GM19238 (cell line): ENCODE measurements around the gene PTPRT.

Experiments used
- DNase-seq: peaks from one replicate; pipeline ENCODE4 v3.0.0; 2011; ENCODE audit warnings: low spot score; ENCODE audit not compliant: insufficient read length

Gene PTPRT

GRCh38 chr20:42572320-42573016 is 617.2 kb downstream of the PTPRT start:
- no peak for DNase-seq

GRCh38 chr20:42567409-42567808 is 622.3 kb downstream of the PTPRT start:
- DNase-seq, result no peak

- no peak for DNase-seq
These were observed 624.3 kb downstream of the PTPRT start for GRCh38 chr20:42565235-42565995.

- DNase-seq, result no peak
These were observed 630.0 kb downstream of the PTPRT start for GRCh38 chr20:42559665-42560064.

GRCh38 chr20:42556575-42556974 is 633.1 kb downstream of the PTPRT start:
- no peak for DNase-seq

- peak; percentile 5 for DNase-seq
These were observed 636.3 kb downstream of the PTPRT start for GRCh38 chr20:42553374-42553773.

GRCh38 chr20:42549496-42549895 is 640.2 kb downstream of the PTPRT start:
- no peak for DNase-seq

- DNase-seq, result no peak
These were observed 644.8 kb downstream of the PTPRT start for GRCh38 chr20:42544926-42545325.

- DNase-seq, result no peak
These were observed 656.9 kb downstream of the PTPRT start for GRCh38 chr20:42532831-42533230.

GRCh38 chr20:42531508-42531961 is 658.2 kb downstream of the PTPRT start:
- no peak for DNase-seq

GRCh38 chr20:42530855-42531448 is 658.8 kb downstream of the PTPRT start:
- peak; percentile 15 for DNase-seq

GRCh38 chr20:42530191-42530590 is 659.5 kb downstream of the PTPRT start:
- no peak for DNase-seq

GRCh38 chr20:42524058-42524457 is 665.6 kb downstream of the PTPRT start:
- DNase-seq, result no peak

GRCh38 chr20:42516692-42517091 is 673.0 kb downstream of the PTPRT start:
- DNase-seq, result no peak

- DNase-seq, result no peak
These were observed 679.0 kb downstream of the PTPRT start for GRCh38 chr20:42510686-42511085.

- no peak for DNase-seq
These were observed 681.8 kb downstream of the PTPRT start for GRCh38 chr20:42507874-42508273.

GRCh38 chr20:42506397-42506796 is 683.3 kb downstream of the PTPRT start:
- DNase-seq, result no peak

- no peak for DNase-seq
These were observed 687.1 kb downstream of the PTPRT start for GRCh38 chr20:42502591-42502990.

- DNase-seq, result no peak
These were observed 693.1 kb downstream of the PTPRT start for GRCh38 chr20:42496595-42496994.

GRCh38 chr20:42494290-42494689 is 695.4 kb downstream of the PTPRT start:
- no peak for DNase-seq

- no peak for DNase-seq
These were observed 696.7 kb downstream of the PTPRT start for GRCh38 chr20:42493001-42493400.

- DNase-seq, result no peak
These were observed 697.4 kb downstream of the PTPRT start for GRCh38 chr20:42492290-42492689.
